HEK293T (cell line): ENCODE results near the gene FAS.

Experiments used
- CTCF ChIA-PET: fragments of 350-600 bp; formaldehyde crosslinking; extraction: SDS; loops from one replicate; lab custom pipeline; 2021; ENCODE audit warnings: antibody characterized with exemption, inconsistent platforms; lab: Yijun Ruan, JAX
- POLR2A ChIA-PET: fragments of 350-600 bp; formaldehyde crosslinking; extraction: SDS; loops from one replicate; lab custom pipeline; 2020; ENCODE audit warnings: antibody characterized with exemption, inconsistent platforms; lab: Yijun Ruan, JAX
- DNase-seq: peaks from one replicate; pipeline ENCODE4 v3.0.0; 2012; ENCODE audit warnings: mixed read lengths; ENCODE audit errors: extremely low spot score
- ARNT ChIP-seq: fragments of 450-650 bp; IDR thresholded peaks from 2 replicates; pipeline ENCODE4 v1.6.1; 2017; ENCODE audit warnings: mild to moderate bottlenecking
- BHLHE40 ChIP-seq: fragments of 450-650 bp; IDR thresholded peaks from 2 replicates; pipeline ENCODE4 v1.6.1; 2016; ENCODE audit warnings: mild to moderate bottlenecking, moderate library complexity, borderline replicate concordance
- CTBP1 ChIP-seq: fragments of 450-650 bp; IDR thresholded peaks from 2 replicates; pipeline ENCODE4 v1.6.1; 2016; ENCODE audit warnings: borderline replicate concordance
- ELF4 ChIP-seq: fragments of 450-650 bp; IDR thresholded peaks from 2 replicates; pipeline ENCODE4 v1.6.1; 2017; ENCODE audit warnings: antibody characterized with exemption
- FOXA1 ChIP-seq: fragments of 450-650 bp; IDR thresholded peaks from 2 replicates; pipeline ENCODE4 v1.6.1; 2016; ENCODE audit warnings: mild to moderate bottlenecking
- FOXK2 ChIP-seq: fragments of 450-650 bp; IDR thresholded peaks from 2 replicates; pipeline ENCODE4 v1.6.1; 2016; ENCODE audit warnings: mild to moderate bottlenecking
- FOXM1 ChIP-seq: fragments of 450-650 bp; IDR thresholded peaks from 2 replicates; pipeline ENCODE4 v1.6.1; 2017; ENCODE audit warnings: mild to moderate bottlenecking, borderline replicate concordance
- HDGF ChIP-seq: fragments of 450-650 bp; IDR thresholded peaks from 2 replicates; pipeline ENCODE4 v1.6.1; 2017; ENCODE audit warnings: antibody characterized with exemption, borderline replicate concordance
- L3MBTL2 ChIP-seq: fragments of 450-650 bp; conservative IDR thresholded peaks from 2 replicates; pipeline ENCODE4 v1.6.1; 2016; ENCODE audit warnings: mild to moderate bottlenecking
- LEF1 ChIP-seq: fragments of 450-650 bp; IDR thresholded peaks from 2 replicates; pipeline ENCODE4 v1.6.1; 2017; ENCODE audit warnings: mild to moderate bottlenecking, borderline replicate concordance
- NFRKB ChIP-seq: fragments of 450-650 bp; IDR thresholded peaks from 2 replicates; pipeline ENCODE4 v1.6.1; 2016; ENCODE audit warnings: mild to moderate bottlenecking, moderate library complexity
- PKNOX1 ChIP-seq: fragments of 450-650 bp; IDR thresholded peaks from 2 replicates; pipeline ENCODE4 v1.6.1; 2016
- SP1 ChIP-seq: fragments of 450-650 bp; IDR thresholded peaks from 2 replicates; pipeline ENCODE4 v1.6.1; 2017
- SUZ12 ChIP-seq: fragments of 450-650 bp; IDR thresholded peaks from 2 replicates; pipeline ENCODE4 v1.6.1; 2016; ENCODE audit warnings: mild to moderate bottlenecking
- TARDBP ChIP-seq: fragments of 450-650 bp; IDR thresholded peaks from 2 replicates; pipeline ENCODE4 v1.6.1; 2016
- ZNF384 ChIP-seq: fragments of 450-650 bp; IDR thresholded peaks from 2 replicates; pipeline ENCODE4 v1.6.1; 2016

The FAS gene

DNA sequence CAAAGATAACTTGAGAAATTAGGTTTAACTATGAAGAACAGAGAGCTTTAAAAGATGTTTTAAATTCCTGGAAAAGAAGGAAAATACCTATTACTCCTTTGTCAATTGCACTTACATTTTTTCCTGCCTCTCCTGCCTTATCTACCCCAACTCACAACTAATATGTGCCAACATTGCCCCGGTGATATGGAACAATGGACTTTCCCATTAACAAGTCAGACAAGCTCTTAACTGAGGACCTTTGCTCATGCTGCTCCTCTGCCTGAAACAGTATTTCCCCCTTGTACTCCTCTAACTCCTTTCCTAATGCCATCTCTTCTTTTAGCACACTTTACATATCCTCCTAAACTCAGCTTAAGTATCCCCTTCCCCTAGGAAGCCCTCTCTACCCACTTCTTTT, 33.2 kb upstream of the FAS start:
- TF ChIP-seq PKNOX1 (no peak), LEF1 (no peak), FOXM1 (no peak), SP1 (no peak), SUZ12 (no peak), CTBP1 (no peak), FOXA1 (no peak), ELF4 (no peak), ARNT (no peak), L3MBTL2 (no peak), HDGF (no peak), ZNF384 (no peak), NFRKB (no peak), FOXK2 (no peak), BHLHE40 (no peak), TARDBP (no peak)
- ChIA-PET CTCF (no interaction called here), POLR2A (no interaction called here)
- no peak for DNase-seq

DNA sequence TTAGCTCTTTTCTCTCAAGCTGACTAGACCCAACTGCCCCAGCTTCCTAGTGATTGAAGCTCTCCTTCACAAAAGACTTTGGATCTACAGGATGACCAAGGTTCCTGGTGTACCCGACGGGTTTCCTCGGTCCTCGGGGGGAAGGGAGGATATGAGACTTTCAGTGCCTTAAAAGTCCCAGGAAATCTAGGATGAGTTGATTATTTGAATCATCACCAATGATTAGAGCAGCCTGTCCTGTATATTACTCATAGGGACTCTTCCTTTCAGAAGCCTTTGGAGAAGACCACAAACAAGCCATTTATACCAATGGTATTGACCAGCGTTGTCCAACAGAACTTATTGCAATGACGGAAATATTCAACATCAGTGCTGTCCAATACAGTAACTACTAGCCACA, 31.9 kb upstream of the FAS start:
- ChIA-PET CTCF (no interaction called here), POLR2A (no interaction called here)
- DNase-seq: no peak
- no peak for TF ChIP-seq ELF4
- TF ChIP-seq BHLHE40: no peak
- no peak for TF ChIP-seq NFRKB
- no peak for TF ChIP-seq PKNOX1
- TF ChIP-seq SUZ12: no peak
- TF ChIP-seq FOXK2: no peak
- TF ChIP-seq TARDBP: no peak
- TF ChIP-seq ZNF384: no peak
- TF ChIP-seq L3MBTL2: no peak
- no peak for TF ChIP-seq ARNT
- TF ChIP-seq HDGF: no peak
- TF ChIP-seq SP1: no peak
- no peak for TF ChIP-seq FOXM1

DNA sequence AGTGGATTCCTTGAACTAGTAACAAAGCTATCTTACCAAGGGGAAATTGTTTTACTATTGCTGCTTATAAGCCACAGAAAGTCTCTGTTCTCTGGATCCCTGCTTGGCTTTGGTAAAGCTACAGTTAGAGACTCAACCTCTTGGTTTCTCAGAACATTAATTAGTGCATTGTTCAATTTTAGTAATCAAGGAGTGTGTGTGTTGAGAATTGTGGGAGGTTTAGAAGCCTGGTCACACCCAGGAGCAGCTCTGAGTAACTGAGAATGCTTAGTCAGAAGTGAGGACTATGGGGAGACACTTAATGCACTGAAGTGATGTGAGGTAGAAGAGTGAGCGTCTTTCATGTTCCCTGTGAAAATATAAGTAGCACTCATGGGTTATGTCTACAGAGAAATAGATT, 29.8 kb upstream of the FAS start:
- TF ChIP-seq FOXA1 (no peak), PKNOX1 (no peak), L3MBTL2 (no peak), NFRKB (no peak), BHLHE40 (no peak), TARDBP (no peak), LEF1 (no peak), ARNT (no peak), CTBP1 (no peak), FOXK2 (no peak), FOXM1 (no peak), ELF4 (no peak), HDGF (no peak), ZNF384 (no peak)
- CTCF ChIA-PET: no interaction called here
- DNase-seq: no peak
- POLR2A ChIA-PET: interaction anchor here (0.9 kb wide), 1 partner anchor 14 kb away, joined by 3 read pairs; no protein-coding TSS in a partner anchor

DNA sequence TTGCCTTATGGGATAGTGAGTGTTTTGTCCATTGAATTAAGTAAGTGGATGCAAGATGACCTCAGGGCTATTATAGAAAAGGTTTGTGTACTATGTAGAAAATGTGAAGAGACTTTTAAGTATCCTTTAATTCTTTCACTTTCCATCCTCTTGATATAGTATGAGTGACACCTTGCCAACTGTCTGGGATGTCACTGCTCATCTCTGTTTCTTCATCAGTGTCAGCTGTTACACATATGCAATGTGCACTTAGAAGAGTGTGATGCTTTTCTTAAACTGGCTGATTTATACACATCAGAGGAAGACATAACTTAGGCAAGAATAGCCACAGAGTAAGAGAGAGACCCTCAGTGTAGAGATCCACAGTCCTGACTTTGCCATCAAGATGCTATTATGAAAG, 29.3 kb upstream of the FAS start:
- no peak for DNase-seq
- TF ChIP-seq PKNOX1: no peak
- POLR2A ChIA-PET: no interaction called here
- CTCF ChIA-PET: no interaction called here

DNA sequence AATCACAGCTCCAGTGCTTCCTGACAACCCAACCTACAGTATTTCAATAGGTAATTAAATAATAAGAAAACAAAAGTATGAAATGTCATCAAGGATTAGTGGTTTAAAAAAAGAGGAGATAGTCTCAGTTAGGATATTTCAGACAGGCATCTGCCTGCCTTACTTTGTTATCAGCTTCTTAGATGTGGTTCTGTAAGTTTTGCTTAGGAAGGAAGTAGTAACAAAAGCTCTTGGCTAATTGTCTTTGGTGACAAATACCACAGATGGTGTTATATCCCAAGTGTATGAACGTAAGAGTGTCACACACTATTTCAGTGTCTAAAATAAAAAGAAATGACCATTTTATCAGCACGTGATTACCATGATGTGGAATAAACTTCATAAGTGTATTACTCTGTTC, 28.3 kb upstream of the FAS start:
- CTCF ChIA-PET: no interaction called here
- POLR2A ChIA-PET: no interaction called here
- no peak for DNase-seq
- TF ChIP-seq ZNF384: no peak
- no peak for TF ChIP-seq BHLHE40
- no peak for TF ChIP-seq FOXA1

GRCh38 chr10:88963318-88963717, 27.3 kb upstream of the FAS start:
- CTCF ChIA-PET: no interaction called here
- TF ChIP-seq PKNOX1: no peak
- TF ChIP-seq BHLHE40: no peak
- no peak for TF ChIP-seq ARNT
- TF ChIP-seq SP1: no peak
- no peak for TF ChIP-seq NFRKB
- TF ChIP-seq FOXK2: no peak
- TF ChIP-seq SUZ12: no peak
- no peak for TF ChIP-seq TARDBP
- TF ChIP-seq ELF4: no peak
- no peak for TF ChIP-seq L3MBTL2
- POLR2A ChIA-PET: no interaction called here
- no peak for DNase-seq
